Panc1 (cell line): ENCODE measurements around the gene STIP1.

Experiments used
- TF ChIP-seq, protein P1 (sequence below): fragments of 450-650 bp; IDR thresholded peaks from 2 replicates; pipeline ENCODE4 v1.5.1; 2017; ENCODE audit warnings: mild to moderate bottlenecking
- TF ChIP-seq, protein P2 (sequence below), 2 experiments: IDR thresholded peaks; 2 replicates each; pipeline ENCODE4 v1.6.1; 2011 to 2012; ENCODE audit warnings: low read depth in 2 of 2, control low read depth in 1 of 2, low read length in 1 of 2, mild to moderate bottlenecking in 1 of 2, moderate library complexity in 1 of 2; ENCODE audit not compliant: insufficient read depth in 1 of 2

DNA sequence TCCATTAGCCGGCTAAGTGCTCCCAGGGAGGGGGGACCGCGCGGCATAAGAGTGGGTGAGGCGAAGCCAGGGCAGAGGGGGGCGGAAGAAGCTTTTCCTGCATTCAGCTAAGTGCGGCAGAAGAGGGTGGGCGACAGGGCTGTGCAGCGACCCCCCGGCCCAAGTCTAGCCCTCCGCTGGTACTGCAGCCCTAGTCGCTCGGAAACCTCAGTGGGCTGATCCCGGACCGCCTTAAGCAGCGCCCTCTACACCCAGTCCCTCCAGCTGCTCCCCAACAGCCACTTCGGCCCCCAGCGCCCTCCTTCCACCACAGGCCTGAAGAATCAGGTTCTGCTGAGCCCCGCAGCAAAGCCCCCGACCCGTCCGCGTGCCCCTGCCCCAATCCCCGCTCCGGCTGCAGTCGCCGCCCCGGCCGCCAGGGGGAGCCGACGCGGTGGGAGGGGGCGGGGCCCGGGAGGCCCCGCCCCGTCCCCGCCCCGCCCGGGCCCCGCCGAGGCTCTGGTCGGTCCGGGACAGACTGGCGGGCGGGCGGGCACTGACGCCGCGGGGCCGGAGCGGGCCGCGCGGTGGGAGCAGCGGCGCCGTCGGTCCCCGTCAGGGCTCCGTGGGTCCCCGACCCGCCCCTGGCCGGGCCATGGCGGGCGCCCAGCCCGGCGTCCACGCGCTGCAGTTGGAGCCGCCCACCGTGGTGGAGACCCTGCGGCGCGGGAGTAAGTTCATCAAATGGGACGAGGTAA, 65.2 kb downstream of the STIP1 start, which contains the start of gene PLCB3:
- TF ChIP-seq, protein P1, sequence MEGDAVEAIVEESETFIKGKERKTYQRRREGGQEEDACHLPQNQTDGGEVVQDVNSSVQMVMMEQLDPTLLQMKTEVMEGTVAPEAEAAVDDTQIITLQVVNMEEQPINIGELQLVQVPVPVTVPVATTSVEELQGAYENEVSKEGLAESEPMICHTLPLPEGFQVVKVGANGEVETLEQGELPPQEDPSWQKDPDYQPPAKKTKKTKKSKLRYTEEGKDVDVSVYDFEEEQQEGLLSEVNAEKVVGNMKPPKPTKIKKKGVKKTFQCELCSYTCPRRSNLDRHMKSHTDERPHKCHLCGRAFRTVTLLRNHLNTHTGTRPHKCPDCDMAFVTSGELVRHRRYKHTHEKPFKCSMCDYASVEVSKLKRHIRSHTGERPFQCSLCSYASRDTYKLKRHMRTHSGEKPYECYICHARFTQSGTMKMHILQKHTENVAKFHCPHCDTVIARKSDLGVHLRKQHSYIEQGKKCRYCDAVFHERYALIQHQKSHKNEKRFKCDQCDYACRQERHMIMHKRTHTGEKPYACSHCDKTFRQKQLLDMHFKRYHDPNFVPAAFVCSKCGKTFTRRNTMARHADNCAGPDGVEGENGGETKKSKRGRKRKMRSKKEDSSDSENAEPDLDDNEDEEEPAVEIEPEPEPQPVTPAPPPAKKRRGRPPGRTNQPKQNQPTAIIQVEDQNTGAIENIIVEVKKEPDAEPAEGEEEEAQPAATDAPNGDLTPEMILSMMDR, result peak; percentile 97
- TF ChIP-seq, protein P2, sequence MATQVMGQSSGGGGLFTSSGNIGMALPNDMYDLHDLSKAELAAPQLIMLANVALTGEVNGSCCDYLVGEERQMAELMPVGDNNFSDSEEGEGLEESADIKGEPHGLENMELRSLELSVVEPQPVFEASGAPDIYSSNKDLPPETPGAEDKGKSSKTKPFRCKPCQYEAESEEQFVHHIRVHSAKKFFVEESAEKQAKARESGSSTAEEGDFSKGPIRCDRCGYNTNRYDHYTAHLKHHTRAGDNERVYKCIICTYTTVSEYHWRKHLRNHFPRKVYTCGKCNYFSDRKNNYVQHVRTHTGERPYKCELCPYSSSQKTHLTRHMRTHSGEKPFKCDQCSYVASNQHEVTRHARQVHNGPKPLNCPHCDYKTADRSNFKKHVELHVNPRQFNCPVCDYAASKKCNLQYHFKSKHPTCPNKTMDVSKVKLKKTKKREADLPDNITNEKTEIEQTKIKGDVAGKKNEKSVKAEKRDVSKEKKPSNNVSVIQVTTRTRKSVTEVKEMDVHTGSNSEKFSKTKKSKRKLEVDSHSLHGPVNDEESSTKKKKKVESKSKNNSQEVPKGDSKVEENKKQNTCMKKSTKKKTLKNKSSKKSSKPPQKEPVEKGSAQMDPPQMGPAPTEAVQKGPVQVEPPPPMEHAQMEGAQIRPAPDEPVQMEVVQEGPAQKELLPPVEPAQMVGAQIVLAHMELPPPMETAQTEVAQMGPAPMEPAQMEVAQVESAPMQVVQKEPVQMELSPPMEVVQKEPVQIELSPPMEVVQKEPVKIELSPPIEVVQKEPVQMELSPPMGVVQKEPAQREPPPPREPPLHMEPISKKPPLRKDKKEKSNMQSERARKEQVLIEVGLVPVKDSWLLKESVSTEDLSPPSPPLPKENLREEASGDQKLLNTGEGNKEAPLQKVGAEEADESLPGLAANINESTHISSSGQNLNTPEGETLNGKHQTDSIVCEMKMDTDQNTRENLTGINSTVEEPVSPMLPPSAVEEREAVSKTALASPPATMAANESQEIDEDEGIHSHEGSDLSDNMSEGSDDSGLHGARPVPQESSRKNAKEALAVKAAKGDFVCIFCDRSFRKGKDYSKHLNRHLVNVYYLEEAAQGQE (IDR thresholded peaks at IDR 0.05; ENCODE audit: insufficient read depth in 1 of 2, low read depth in 2 of 2, low read length in 1 of 2), result no peak
